Neuronal stem cell (in vitro differentiated cells): ENCODE data around the gene LPIN1.

Experiments
- DNase-seq: peaks from one replicate; pipeline ENCODE4 v3.0.0-alpha.2; 2013; ENCODE audit warnings: low spot score
- H2AFZ ChIP-seq: one replicate; pipeline ENCODE4 v1.6.1; 2013; ENCODE audit warnings: mild to moderate bottlenecking, low read length, inconsistent platforms
- H2AK5ac ChIP-seq: 2 replicates; pipeline ENCODE4 v1.6.1; 2013; ENCODE audit warnings: low read depth, mild to moderate bottlenecking, inconsistent platforms, low read length, moderate library complexity, mixed read lengths
- H2BK120ac ChIP-seq: 2 replicates; pipeline ENCODE4 v1.6.1; 2013; ENCODE audit warnings: low read depth, mild to moderate bottlenecking, inconsistent platforms, low read length, moderate library complexity, mixed read lengths
- H2BK12ac ChIP-seq: one replicate; pipeline ENCODE4 v1.6.1; 2013; ENCODE audit warnings: low read length, inconsistent platforms
- H2BK15ac ChIP-seq: 2 replicates; pipeline ENCODE4 v1.6.1; 2013; ENCODE audit warnings: mild to moderate bottlenecking, low read length, inconsistent platforms, mixed read lengths
- H2BK5ac ChIP-seq: one replicate; pipeline ENCODE4 v1.6.1; 2013; ENCODE audit warnings: inconsistent platforms, mild to moderate bottlenecking, low read length, moderate library complexity
- H3K14ac ChIP-seq: one replicate; pipeline ENCODE4 v1.6.1; 2013; ENCODE audit warnings: low read length, inconsistent platforms
- H3K18ac ChIP-seq: 2 replicates; pipeline ENCODE4 v1.6.1; 2013; ENCODE audit warnings: low read length, inconsistent platforms
- H3K23ac ChIP-seq: 2 replicates; pipeline ENCODE4 v1.6.1; 2013; ENCODE audit warnings: low read depth, mild to moderate bottlenecking, mixed read lengths, low read length, inconsistent platforms; ENCODE audit not compliant: poor library complexity
- H3K27ac ChIP-seq: replicated peaks from 3 replicates; pipeline ENCODE4 v1.5.1; 2013; ENCODE audit warnings: low read length, inconsistent platforms
- H3K27me3 ChIP-seq, 3 experiments: 2 replicates each; pipeline ENCODE4 v1.6.1; 2013; ENCODE audit warnings: low read length in 3 of 3, mild to moderate bottlenecking in 2 of 3, inconsistent platforms in 1 of 3, low read depth in 1 of 3, mixed read lengths in 1 of 3, moderate library complexity in 1 of 3; ENCODE audit not compliant: control insufficient read depth in 3 of 3, insufficient read depth in 3 of 3
- H3K36me3 ChIP-seq, 2 donors: replicated peaks in 1 of 2; 2 replicates each; pipeline ENCODE4 v1.6.1; 2013; ENCODE audit warnings: low read length in 2 of 2; ENCODE audit not compliant: control insufficient read depth in 2 of 2, insufficient read depth in 2 of 2
- H3K4ac ChIP-seq: 2 replicates; pipeline ENCODE4 v1.6.1; 2013; ENCODE audit warnings: inconsistent platforms, mild to moderate bottlenecking, low read length, moderate library complexity
- H3K4me1 ChIP-seq, 2 donors: 1 replicate in 1 of 2; 2 replicates in 1 of 2; pipeline ENCODE4 v1.6.1; 2013; ENCODE audit warnings: low read length in 2 of 2, low read depth in 1 of 2; ENCODE audit not compliant: control insufficient read depth in 2 of 2, insufficient read depth in 1 of 2
- H3K4me2 ChIP-seq: one replicate; pipeline ENCODE4 v1.6.1; 2013; ENCODE audit warnings: mild to moderate bottlenecking, low read length, inconsistent platforms; ENCODE audit not compliant: insufficient read depth, poor library complexity, severe bottlenecking
- H3K4me3 ChIP-seq, 2 donors: 2 replicates each; pipeline ENCODE4 v1.5.1; 2013; ENCODE audit warnings: low read length in 2 of 2, mild to moderate bottlenecking in 2 of 2, inconsistent platforms in 1 of 2, moderate library complexity in 1 of 2
- H3K79me1 ChIP-seq: one replicate; pipeline ENCODE4 v1.6.1; 2013; ENCODE audit warnings: low read depth, mild to moderate bottlenecking, inconsistent platforms, low read length, moderate library complexity
- H3K9ac ChIP-seq: one replicate; pipeline ENCODE4 v1.6.1; 2013; ENCODE audit warnings: mild to moderate bottlenecking, low read depth, low read length, inconsistent platforms; ENCODE audit not compliant: poor library complexity
- H3K9me3 ChIP-seq, 2 donors: replicated peaks in 1 of 2; 2 replicates each; pipeline versions ENCODE3 to v1.6.1; 2013; ENCODE audit warnings: low read length in 2 of 2, mild to moderate bottlenecking in 2 of 2, inconsistent platforms in 1 of 2, low read depth in 1 of 2, mixed read lengths in 1 of 2, moderate library complexity in 1 of 2; ENCODE audit not compliant: control insufficient read depth in 2 of 2, insufficient read depth in 1 of 2
- H4K8ac ChIP-seq: one replicate; pipeline ENCODE4 v1.6.1; 2013; ENCODE audit warnings: low read depth, mild to moderate bottlenecking, inconsistent platforms, low read length, moderate library complexity
- H4K91ac ChIP-seq: one replicate; pipeline ENCODE4 v1.6.1; 2013; ENCODE audit warnings: low read length, low read depth, mild to moderate bottlenecking, inconsistent platforms; ENCODE audit not compliant: poor library complexity
- WGBS, 2 donors: extraction: QIAGEN DNeasy Blood & Tissue Kit; methylation state at CpG; one replicate each; pipeline ENCODE4 v1.1.7; 2013; ENCODE audit warnings: missing lambda C conversion rate in 2 of 2, mixed read lengths in 1 of 2; ENCODE audit not compliant: insufficient read length in 2 of 2, insufficient replicate concordance in 1 of 2; ENCODE audit errors: extremely low coverage in 2 of 2; 5-methylcytosine and 5-hydroxymethylcytosine counted together

The LPIN1 gene

DNA sequence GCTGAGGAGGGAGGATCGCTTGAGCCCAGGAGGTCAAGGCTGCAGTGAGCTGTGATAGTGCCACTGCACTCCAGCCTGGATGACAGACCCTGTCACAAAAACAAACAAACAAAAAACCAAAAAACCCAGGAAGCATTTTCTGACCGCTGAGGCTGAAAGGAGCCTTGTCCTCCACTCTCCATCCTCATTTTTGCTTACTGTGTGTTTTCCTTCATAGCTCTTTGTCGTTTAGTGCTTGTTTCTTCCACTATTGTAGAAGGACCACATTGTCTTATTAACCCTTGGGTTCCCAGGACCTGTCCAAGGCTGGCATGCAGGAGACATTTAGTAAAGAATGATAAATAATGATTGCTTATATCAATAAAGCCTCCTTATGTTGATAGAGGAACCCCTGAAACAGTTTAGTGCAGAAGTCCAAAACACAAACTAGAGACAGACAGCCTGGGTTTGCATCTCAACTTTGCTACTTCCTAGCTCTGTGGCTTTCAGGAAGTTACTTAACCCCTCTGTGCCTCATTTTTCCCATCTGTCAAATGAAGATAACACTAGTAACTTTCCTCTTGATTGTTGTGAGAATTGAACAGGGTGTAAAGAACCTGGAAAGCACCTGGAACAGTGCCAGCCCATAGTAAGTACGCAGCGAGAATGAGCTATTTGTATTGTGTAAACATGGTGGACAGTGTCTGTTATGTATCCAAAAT lies 126.0 kb downstream of the LPIN1 start:
- WGBS, 2 donors, result no CpG with 5 or more reads among the region's 5 CpGs

GRCh38 chr2:11872948-11873269 lies 126.5 kb downstream of the LPIN1 start:
- Histone ChIP-seq H3K79me1 (no peaks in the 10 kb centered on the region), H2BK15ac (no peak overlapping the region), H3K27ac (no peak overlapping the region), H3K4me1 (peaks cover 0 to 10% of the 10 kb centered on the region in 2 donors), H2BK12ac (no peak overlapping the region), H3K18ac (no peak overlapping the region), H3K4me2 (no peak overlapping the region), H3K23ac (no peak overlapping the region), H2BK120ac (no peak overlapping the region), H2AK5ac (no peak overlapping the region), H3K4me3 (no peak overlapping the region), H3K36me3 (no peaks in the 10 kb centered on the region), H3K9ac (no peak overlapping the region), H3K4ac (no peak overlapping the region), H3K14ac (no peak overlapping the region), H2BK5ac (no peak overlapping the region), H3K9me3 (peaks cover 0 to 6% of the 10 kb centered on the region in 2 donors), H4K91ac (no peak overlapping the region), H3K27me3 (no peaks in the 10 kb centered on the region), H2AFZ (no peak overlapping the region), H4K8ac (no peak overlapping the region)
- no peak for DNase-seq
- no CpG with 5 or more reads among the region's 2 CpGs for WGBS, 2 donors

More for the DNA sequence above, 126.0 kb downstream of the LPIN1 start:
- H3K4me3 ChIP-seq, result no peak overlapping the region
- no peak for DNase-seq
- H3K23ac ChIP-seq, result no peak overlapping the region
- no peak overlapping the region for H2BK5ac ChIP-seq
- H3K79me1 ChIP-seq, result no peaks in the 10 kb centered on the region
- no peak overlapping the region for H3K18ac ChIP-seq
- H2BK120ac ChIP-seq, result no peak overlapping the region
- H3K14ac ChIP-seq, result no peak overlapping the region
- peaks cover 0 to 10% of the 10 kb centered on the region in 2 donors for H3K4me1 ChIP-seq
- H2AK5ac ChIP-seq, result no peak overlapping the region
- no peak overlapping the region for H3K27ac ChIP-seq
- H3K36me3 ChIP-seq, result no peaks in the 10 kb centered on the region
- peaks cover 0 to 6% of the 10 kb centered on the region in 2 donors for H3K9me3 ChIP-seq
- no peak overlapping the region for H2AFZ ChIP-seq
- H3K9ac ChIP-seq, result no peak overlapping the region
- H4K91ac ChIP-seq, result no peak overlapping the region
- no peak overlapping the region for H2BK12ac ChIP-seq
- no peak overlapping the region for H3K4me2 ChIP-seq
- H3K4ac ChIP-seq, result no peak overlapping the region
- no peaks in the 10 kb centered on the region for H3K27me3 ChIP-seq
- H2BK15ac ChIP-seq, result no peak overlapping the region
- H4K8ac ChIP-seq, result no peak overlapping the region

DNA sequence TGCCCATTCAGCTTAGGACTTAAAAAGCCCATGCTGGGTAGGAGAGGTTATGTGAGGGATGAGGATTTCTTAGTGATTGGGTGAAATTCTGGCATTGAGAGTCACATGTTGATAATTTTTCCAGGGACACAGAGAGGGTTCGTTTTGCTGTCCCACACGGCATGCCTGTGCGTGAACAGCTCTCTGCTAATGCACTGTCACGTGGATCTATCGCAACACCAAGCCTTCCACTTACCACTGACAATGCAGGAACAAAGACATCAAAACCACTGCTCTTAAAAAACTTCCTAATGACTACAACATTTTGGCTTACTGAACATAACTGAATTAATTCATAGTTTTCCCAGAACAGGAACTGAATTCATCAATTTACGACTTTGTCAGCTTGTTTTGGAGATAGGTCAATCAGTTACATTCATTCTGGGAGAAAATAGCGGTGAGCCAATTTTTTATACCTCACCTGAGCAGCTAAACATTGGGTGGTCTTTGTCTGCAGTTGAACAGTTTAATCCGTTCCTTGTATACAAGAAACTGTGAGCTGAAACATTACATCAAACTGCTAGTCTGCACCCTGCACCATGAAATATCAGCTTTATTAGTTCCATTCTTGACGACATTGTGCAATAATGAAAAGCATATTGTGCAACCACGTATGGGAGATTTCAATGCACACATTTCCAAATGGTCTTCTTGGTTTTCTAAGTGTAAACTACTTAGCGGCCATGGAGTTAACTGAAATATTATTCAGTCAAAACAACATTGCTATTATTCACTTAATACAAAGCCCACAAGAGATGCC lies 127.1 kb downstream of the LPIN1 start:
- no peaks in the 10 kb centered on the region for H3K36me3 ChIP-seq
- H4K8ac ChIP-seq, result no peak overlapping the region
- H2BK12ac ChIP-seq, result no peak overlapping the region
- peak overlapping the region; percentile 18 for H2AFZ ChIP-seq
- DNase-seq, result no peak
- no peak overlapping the region for H3K4me2 ChIP-seq
- H3K4ac ChIP-seq, result no peak overlapping the region
- H3K23ac ChIP-seq, result no peak overlapping the region
- no peak overlapping the region for H2AK5ac ChIP-seq
- H2BK5ac ChIP-seq, result no peak overlapping the region
- no peak overlapping the region for H2BK120ac ChIP-seq
- no peak overlapping the region for H3K9ac ChIP-seq
- H3K18ac ChIP-seq, result no peak overlapping the region
- no peaks in the 10 kb centered on the region for H3K27me3 ChIP-seq
- WGBS, 2 donors, result no CpG with 5 or more reads among the region's 11 CpGs
- peaks cover 0 to 6% of the 10 kb centered on the region in 2 donors for H3K9me3 ChIP-seq
- H3K27ac ChIP-seq, result no peak overlapping the region
- no peak overlapping the region for H2BK15ac ChIP-seq
- peaks cover 0 to 10% of the 10 kb centered on the region in 2 donors for H3K4me1 ChIP-seq
- no peak overlapping the region for H4K91ac ChIP-seq
- no peak overlapping the region for H3K14ac ChIP-seq
- H3K4me3 ChIP-seq, result no peak overlapping the region
- no peaks in the 10 kb centered on the region for H3K79me1 ChIP-seq

DNA sequence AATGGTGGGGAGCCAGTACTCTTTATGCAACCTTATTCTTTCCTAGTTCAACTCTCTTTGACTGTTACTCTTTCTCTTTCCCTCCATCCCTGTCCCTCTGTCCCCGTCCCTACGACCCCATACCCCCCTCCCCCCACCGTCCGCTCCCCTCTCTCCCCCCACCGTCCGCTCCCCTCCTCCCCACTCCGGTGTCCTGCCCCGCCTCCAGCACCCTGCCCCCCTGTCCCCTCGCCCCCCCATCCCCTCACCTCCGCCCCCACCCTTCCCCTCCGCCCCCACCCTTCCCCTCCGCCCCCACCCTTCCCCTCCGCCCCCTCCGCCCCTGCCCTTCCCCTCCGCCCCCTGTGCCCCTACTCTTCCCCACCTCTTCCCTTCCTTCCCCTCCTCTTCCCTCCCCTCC lies 128.4 kb downstream of the LPIN1 start:
- Histone ChIP-seq H3K27me3 (no peaks in the 10 kb centered on the region), H3K79me1 (no peaks in the 10 kb centered on the region), H2AFZ (peak overlapping the region; percentile 41), H3K4me3 (no peak overlapping the region), H3K4me1 (peaks cover 0 to 6% of the 10 kb centered on the region in 2 donors), H3K27ac (no peak overlapping the region), H2AK5ac (no peak overlapping the region), H3K18ac (no peak overlapping the region), H3K14ac (no peak overlapping the region), H3K9ac (no peak overlapping the region), H2BK12ac (no peak overlapping the region), H2BK120ac (no peak overlapping the region), H3K23ac (no peak overlapping the region), H2BK5ac (no peak overlapping the region), H4K8ac (no peak overlapping the region), H3K36me3 (no peaks in the 10 kb centered on the region), H3K4ac (no peak overlapping the region), H4K91ac (no peak overlapping the region), H2BK15ac (no peak overlapping the region), H3K9me3 (peaks cover 0 to 6% of the 10 kb centered on the region in 2 donors), H3K4me2 (no peak overlapping the region)
- DNase-seq, result no peak
- WGBS, 2 donors, result no CpG with 5 or more reads among the region's 15 CpGs
